Psoas muscle (tissue), 8 donors: ENCODE data around the gene RPL11. TPM values are rescaled to one million over a fixed set of nuclear protein-coding genes. Genes with fewer than 3 reads are reported as not detected.

Experiments
- ATAC-seq, 4 donors: fragments of 200-7000 bp; cut with Tn5 transposase; one replicate each; pipeline ENCODE4 v1.9.1; 2020; ENCODE audit warnings: moderate library complexity in 3 of 4, mild to moderate bottlenecking in 2 of 4
- DNase-seq, 2 donors: peaks; one replicate each; pipeline ENCODE4 v3.0.0-alpha.2; 2020
- H3K27ac ChIP-seq: fragments of 200-600 bp; one replicate; pipeline ENCODE4 v1.8.0; 2022
- H3K27me3 ChIP-seq, 3 donors: fragments of 200-600 bp in 1 of 3; one replicate each; pipeline versions ENCODE4 v1.6.1 to v1.8.0; 2013 to 2022; ENCODE audit warnings: low read length in 2 of 3, mild to moderate bottlenecking in 2 of 3, moderate library complexity in 1 of 3; ENCODE audit not compliant: insufficient read depth in 3 of 3
- H3K36me3 ChIP-seq, 2 donors: fragments of 200-600 bp in 1 of 2; one replicate each; pipeline versions ENCODE4 v1.6.1 to v1.8.0; 2013 to 2022; ENCODE audit warnings: low read depth in 1 of 2, mild to moderate bottlenecking in 1 of 2, moderate library complexity in 1 of 2; ENCODE audit not compliant: insufficient read depth in 1 of 2
- H3K4me1 ChIP-seq: fragments of 200-600 bp; one replicate; pipeline ENCODE4 v1.8.0; 2022
- H3K4me3 ChIP-seq: fragments of 200-600 bp; one replicate; pipeline ENCODE4 v1.8.0; 2022; ENCODE audit warnings: mild to moderate bottlenecking
- H3K9me3 ChIP-seq: fragments of 200-600 bp; one replicate; pipeline ENCODE4 v1.8.0; 2022
- WGBS, 3 donors: extraction: QIAGEN DNeasy Blood & Tissue Kit; methylation state at CpG; one replicate each; pipeline versions ENCODE4 v1.1.6 to v1.1.7; 2013; 5-methylcytosine and 5-hydroxymethylcytosine counted together
- intact Hi-C, 2 donors: fragments of 100-400 bp; cut with DNase I; formaldehyde crosslinking; loops; one replicate each; pipeline versions ENCODE4 v1.11.0 to v1.14.2; 2022
- polyA plus RNA-seq, 3 donors: library from polyadenylated mRNA; stranded (reverse); fragments of 200-250 nt; gene quantifications; one replicate each; pipeline ENCODE4 v1.2.3, GENCODE V29; 2013
- total RNA-seq, 4 donors: library from RNA; stranded (reverse); fragmentation: NEBNext Ultra II Directional in 2 of 4; extraction: Animal tissue kit (Norgen Biotek cat#: 25700) in 2 of 4; gene quantifications; one replicate each; pipeline versions ENCODE4 v1.2.1 to v1.2.4, GENCODE V29; 2021 to 2023
- TF ChIP-seq, protein P1 (sequence below): fragments of 200-600 bp; IDR thresholded peaks from one replicate; pipeline ENCODE4 v1.8.0; 2022; ENCODE audit warnings: antibody characterized with exemption
- donor health status: healthy with polysubstance abuse.
- donor health status: DM: no; HTN: no; CAD: no; lungs with moderate emphysema.
- donor health status: Bipolar disorder and iron deficiency.
- donor health status: healthy.
- donor health status: DM: yes; HTN: yes; CAD: no.
- donor health status: DM: no; HTN: no; CAD: no.
- donor health status: DM: no; HTN: no; CAD: no.
- donor health status: DM: yes; HTN: yes; CAD: no.

RPL11 gene
- total and polyA plus RNA-seq, 7 donors: 486 to 1,926 (median 688) TPM

- Histone ChIP-seq H3K36me3 (peaks cover 28 to 52% of the 10 kb centered on the region in 2 donors), H3K27me3 (no peaks in the 10 kb centered on the region), H3K4me1 (peaks cover 46% of the 10 kb centered on the region), H3K4me3 (peak overlapping the region; percentile 88), H3K27ac (peak overlapping the region; percentile 90), H3K9me3 (no peaks in the 10 kb centered on the region)
- TF ChIP-seq, protein P1, sequence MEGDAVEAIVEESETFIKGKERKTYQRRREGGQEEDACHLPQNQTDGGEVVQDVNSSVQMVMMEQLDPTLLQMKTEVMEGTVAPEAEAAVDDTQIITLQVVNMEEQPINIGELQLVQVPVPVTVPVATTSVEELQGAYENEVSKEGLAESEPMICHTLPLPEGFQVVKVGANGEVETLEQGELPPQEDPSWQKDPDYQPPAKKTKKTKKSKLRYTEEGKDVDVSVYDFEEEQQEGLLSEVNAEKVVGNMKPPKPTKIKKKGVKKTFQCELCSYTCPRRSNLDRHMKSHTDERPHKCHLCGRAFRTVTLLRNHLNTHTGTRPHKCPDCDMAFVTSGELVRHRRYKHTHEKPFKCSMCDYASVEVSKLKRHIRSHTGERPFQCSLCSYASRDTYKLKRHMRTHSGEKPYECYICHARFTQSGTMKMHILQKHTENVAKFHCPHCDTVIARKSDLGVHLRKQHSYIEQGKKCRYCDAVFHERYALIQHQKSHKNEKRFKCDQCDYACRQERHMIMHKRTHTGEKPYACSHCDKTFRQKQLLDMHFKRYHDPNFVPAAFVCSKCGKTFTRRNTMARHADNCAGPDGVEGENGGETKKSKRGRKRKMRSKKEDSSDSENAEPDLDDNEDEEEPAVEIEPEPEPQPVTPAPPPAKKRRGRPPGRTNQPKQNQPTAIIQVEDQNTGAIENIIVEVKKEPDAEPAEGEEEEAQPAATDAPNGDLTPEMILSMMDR: no peak
- WGBS, 3 donors: 8 to 13% (median 11%) methylated on average over 17 of the region's 17 CpGs
- no peak for ATAC-seq
- intact Hi-C loops: loop anchor here (2.0 to 10.0 kb wide), 2 partner anchors 50 to 52 kb away; partner anchors contain the start of gene ELOA (in 2 of the 2)
- no peak for DNase-seq
Measured at GRCh38 chr1:23692308-23692871, 784 bp downstream of the RPL11 start.

DNA sequence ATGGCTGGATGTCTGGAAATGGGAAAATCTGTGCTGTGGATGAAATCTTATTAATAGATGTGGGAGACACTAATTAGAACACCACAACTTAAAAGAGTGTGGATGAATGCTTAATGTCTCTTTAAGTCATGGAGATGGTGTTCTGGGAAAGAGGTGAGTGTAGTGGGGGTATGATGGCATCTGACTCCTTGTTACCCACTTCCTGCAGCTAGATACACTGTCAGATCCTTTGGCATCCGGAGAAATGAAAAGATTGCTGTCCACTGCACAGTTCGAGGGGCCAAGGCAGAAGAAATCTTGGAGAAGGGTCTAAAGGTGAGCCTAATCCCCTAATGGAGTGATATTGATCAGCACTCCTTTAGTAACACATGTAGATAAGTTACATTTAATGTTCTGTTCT is 2.0 kb downstream of the RPL11 start:
- 68 to 78% (median 69%) methylated on average over 2 of the region's 2 CpGs for WGBS, 3 donors
- TF ChIP-seq, protein P1: no peak
- DNase-seq: no peak
- Histone ChIP-seq H3K36me3 (peaks cover 32 to 64% of the 10 kb centered on the region in 2 donors), H3K27ac (peak overlapping the region; percentile 90), H3K4me3 (peak overlapping the region; percentile 88), H3K27me3 (no peaks in the 10 kb centered on the region), H3K4me1 (peaks cover 51% of the 10 kb centered on the region), H3K9me3 (no peaks in the 10 kb centered on the region)
- no peak for ATAC-seq
- intact Hi-C loops: loop anchor here (2.0 to 10.0 kb wide), 2 partner anchors 49 to 51 kb away; partner anchors contain the start of gene ELOA (in 2 of the 2)

DNA sequence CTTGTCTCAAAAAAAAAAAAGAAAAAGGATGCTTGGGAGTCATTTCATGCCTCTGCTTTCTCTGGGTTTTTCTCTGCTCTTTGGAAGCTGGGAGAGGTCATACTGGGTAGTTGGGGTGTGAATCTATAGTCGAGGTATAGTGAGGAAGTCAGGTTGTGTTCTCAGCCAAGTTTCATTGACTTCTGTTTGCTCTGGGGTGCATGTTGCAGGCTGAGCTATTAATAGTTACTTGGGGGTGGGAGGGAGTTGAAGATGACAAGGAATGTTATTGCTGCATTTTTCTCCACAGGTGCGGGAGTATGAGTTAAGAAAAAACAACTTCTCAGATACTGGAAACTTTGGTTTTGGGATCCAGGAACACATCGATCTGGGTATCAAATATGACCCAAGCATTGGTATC is 2.8 kb downstream of the RPL11 start:
- Histone ChIP-seq H3K4me3 (peak overlapping the region; percentile 88), H3K27ac (peak overlapping the region; percentile 65), H3K36me3 (peaks cover 32 to 72% of the 10 kb centered on the region in 2 donors), H3K27me3 (no peaks in the 10 kb centered on the region), H3K9me3 (no peaks in the 10 kb centered on the region), H3K4me1 (peaks cover 51% of the 10 kb centered on the region)
- no peak for DNase-seq
- intact Hi-C loops: loop anchor here in 1 of 2 donors (10.0 kb wide), 1 partner anchor 50 kb away; the partner anchor contains the start of gene ELOA
- no peak for ATAC-seq
- 35 to 46% (median 37%) methylated on average over 3 of the region's 3 CpGs for WGBS, 3 donors
- TF ChIP-seq, protein P1: no peak

DNA sequence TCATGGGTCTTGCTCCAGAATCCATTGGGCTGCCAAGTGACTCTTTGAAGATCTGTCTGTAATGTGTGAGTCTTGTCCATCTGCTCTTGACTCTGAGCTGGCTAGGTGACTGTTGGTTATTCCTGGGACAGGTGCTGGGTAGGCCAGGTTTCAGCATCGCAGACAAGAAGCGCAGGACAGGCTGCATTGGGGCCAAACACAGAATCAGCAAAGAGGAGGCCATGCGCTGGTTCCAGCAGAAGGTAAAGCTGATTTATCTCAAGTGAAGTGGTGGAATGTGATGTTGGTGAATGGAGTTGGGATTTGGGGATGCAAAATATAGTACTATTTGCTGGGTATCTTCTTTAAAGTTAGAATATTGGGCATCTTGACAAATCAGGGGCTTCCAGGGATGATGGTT is 4.1 kb downstream of the RPL11 start:
- H3K27ac ChIP-seq: peak overlapping the region; percentile 65
- intact Hi-C loops: loop anchor here in 1 of 2 donors (10.0 kb wide), 1 partner anchor 49 kb away; the partner anchor contains the start of gene ELOA
- peaks cover 34 to 85% of the 10 kb centered on the region in 2 donors for H3K36me3 ChIP-seq
- ATAC-seq (no peak), DNase-seq (no peak)
- WGBS, 3 donors: 85 to 99% (median 92%) methylated on average over 3 of the region's 3 CpGs
- no peak overlapping the region for H3K4me3 ChIP-seq
- no peaks in the 10 kb centered on the region for H3K9me3 ChIP-seq
- H3K27me3 ChIP-seq: no peaks in the 10 kb centered on the region
- peaks cover 55% of the 10 kb centered on the region for H3K4me1 ChIP-seq
- TF ChIP-seq, protein P1: no peak
